CD14-positive monocyte (primary cell): ENCODE results near the gene ZNF8. TPM values are rescaled to one million over a fixed set of nuclear protein-coding genes. Genes with fewer than 3 reads are reported as not detected.
"Not testable (repeated sequence)": the region's sequence is repeated elsewhere in the genome, so short reads cannot be mapped to it uniquely, and the experiment has no call there.

Experiments
- DNase-seq, 3 donors: peaks; one replicate each; pipeline ENCODE4 v3.0.0-alpha.2; 2011 to 2022
- H2AFZ ChIP-seq: 2 replicates; pipeline ENCODE4 v1.6.0; 2012; ENCODE audit warnings: mild to moderate bottlenecking, low read depth, low read length, inconsistent platforms; ENCODE audit not compliant: insufficient read depth, poor library complexity, severe bottlenecking
- H3K27ac ChIP-seq, 2 donors: 1 replicate in 1 of 2; 2 replicates in 1 of 2; pipeline ENCODE4 v1.5.1; 2012 to 2013; ENCODE audit warnings: low read length in 2 of 2, control low read depth in 1 of 2, inconsistent platforms in 1 of 2, low read depth in 1 of 2, mild to moderate bottlenecking in 1 of 2
- H3K27me3 ChIP-seq, 2 donors: one replicate each; pipeline versions ENCODE4 v1.6.0 to v1.6.1; 2011 to 2013; ENCODE audit warnings: low read length in 2 of 2; ENCODE audit not compliant: control insufficient read depth in 2 of 2, insufficient read depth in 2 of 2
- H3K36me3 ChIP-seq, 2 donors: replicated peaks in 1 of 2; 1 replicate in 1 of 2; 2 replicates in 1 of 2; pipeline versions ENCODE4 v1.5.1 to v1.6.1; 2012 to 2013; ENCODE audit warnings: low read length in 2 of 2, control low read depth in 1 of 2, inconsistent platforms in 1 of 2, mild to moderate bottlenecking in 1 of 2; ENCODE audit not compliant: insufficient read depth in 2 of 2, control insufficient read depth in 1 of 2
- H3K4me1 ChIP-seq, 2 donors: 1 replicate in 1 of 2; 2 replicates in 1 of 2; pipeline versions ENCODE4 v1.5.1 to v1.6.1; 2012 to 2013; ENCODE audit warnings: low read length in 2 of 2, control low read depth in 1 of 2, inconsistent platforms in 1 of 2, mild to moderate bottlenecking in 1 of 2, moderate library complexity in 1 of 2; ENCODE audit not compliant: insufficient read depth in 2 of 2, control insufficient read depth in 1 of 2
- H3K4me2 ChIP-seq: replicated peaks from 2 replicates; pipeline ENCODE3; 2012; ENCODE audit warnings: low read length, moderate library complexity, mild to moderate bottlenecking; ENCODE audit not compliant: poor library complexity, severe bottlenecking; ENCODE audit errors: extremely low read depth
- H3K4me3 ChIP-seq, 3 experiments: fragments of 200-600 bp in 1 of 3; sonication (generic) in 1 of 3; replicated peaks in 1 of 3; 1 replicate in 2 of 3; 2 replicates in 1 of 3; pipeline ENCODE4 v1.5.1; 2011 to 2013; ENCODE audit warnings: low read length in 3 of 3, mild to moderate bottlenecking in 3 of 3, control low read depth in 2 of 3, low read depth in 2 of 3, inconsistent platforms in 1 of 3, moderate library complexity in 1 of 3
- H3K79me2 ChIP-seq: 2 replicates; pipeline ENCODE4 v1.6.0; 2012; ENCODE audit warnings: mild to moderate bottlenecking, control low read depth, inconsistent platforms, low read length, moderate library complexity; ENCODE audit not compliant: insufficient read depth
- H3K9ac ChIP-seq: 2 replicates; pipeline ENCODE4 v1.6.0; 2017; ENCODE audit warnings: low read length, mild to moderate bottlenecking; ENCODE audit not compliant: insufficient read depth, poor library complexity, severe bottlenecking
- H3K9me3 ChIP-seq, 2 donors: replicated peaks in 1 of 2; 1 replicate in 1 of 2; 2 replicates in 1 of 2; pipeline versions ENCODE4 v1.5.1 to v1.6.1; 2012 to 2013; ENCODE audit warnings: low read length in 2 of 2, control low read depth in 1 of 2; ENCODE audit not compliant: control insufficient read depth in 1 of 2, insufficient read depth in 1 of 2
- H4K20me1 ChIP-seq: 2 replicates; pipeline ENCODE4 v1.6.0; 2012; ENCODE audit warnings: mild to moderate bottlenecking, low read length, control low read depth, moderate library complexity; ENCODE audit not compliant: insufficient read depth
- H3K27ac Mint-ChIP-seq, 7 donors: one replicate each; pipeline ENCODE4 v1.8.0; 2020; ENCODE audit warnings: mild to moderate bottlenecking in 7 of 7, mixed read lengths in 7 of 7, moderate library complexity in 6 of 7, inconsistent platforms in 2 of 7
- H3K27me3 Mint-ChIP-seq, 3 donors: one replicate each; pipeline ENCODE4 v1.8.0; 2021 to 2022; ENCODE audit warnings: low read depth in 3 of 3, mild to moderate bottlenecking in 3 of 3, mixed read lengths in 3 of 3, moderate library complexity in 3 of 3, inconsistent platforms in 1 of 3
- H3K36me3 Mint-ChIP-seq, 2 donors: one replicate each; pipeline ENCODE4 v1.8.0; 2020; ENCODE audit warnings: mixed read lengths in 2 of 2, inconsistent platforms in 1 of 2, mild to moderate bottlenecking in 1 of 2
- H3K4me1 Mint-ChIP-seq: one replicate; pipeline ENCODE4 v1.8.0; 2020; ENCODE audit warnings: mild to moderate bottlenecking, mixed read lengths
- H3K4me3 Mint-ChIP-seq, 2 donors: one replicate each; pipeline ENCODE4 v1.8.0; 2020; ENCODE audit warnings: mild to moderate bottlenecking in 2 of 2, mixed read lengths in 2 of 2, moderate library complexity in 1 of 2
- H3K9me3 Mint-ChIP-seq, 7 donors: one replicate each; pipeline ENCODE4 v1.8.0; 2020 to 2022; ENCODE audit warnings: mixed read lengths in 7 of 7, mild to moderate bottlenecking in 6 of 7, moderate library complexity in 6 of 7, inconsistent platforms in 2 of 7
- CTCF ChIP-seq: fragments of 200-600 bp; IDR thresholded peaks from one replicate; pipeline ENCODE4 v1.8.0; 2022; ENCODE audit warnings: antibody characterized with exemption, mild to moderate bottlenecking
- WGBS: methylation state at CpG from one replicate; pipeline ENCODE4 v1.1.5; 2013; ENCODE audit warnings: missing lambda C conversion rate; ENCODE audit not compliant: insufficient coverage; 5-methylcytosine and 5-hydroxymethylcytosine counted together
- intact Hi-C, 2 donors: fragments of 100-400 bp; cut with micrococcal nuclease; formaldehyde crosslinking; loops; one replicate each; pipeline versions ENCODE4 v1.15.0 to v1.15.1; 2023
- polyA plus RNA-seq, 3 donors: library from polyadenylated mRNA; depleted of rRNA in 1 of 3; unstranded in 2 of 3; stranded (reverse) in 1 of 3; fragments of 300-500 nt in 2 of 3; fragments of >200 nt in 1 of 3; fragmentation: Illumina TruSeq in 2 of 3; gene quantifications; 1 replicate in 2 of 3; 2 replicates in 1 of 3; pipeline ENCODE4 v1.2.3, GENCODE V29; 2012 to 2021

Gene ZNF8
- polyA plus RNA-seq, 3 donors = 0.05 to 2.4 (median 0.25) TPM

GRCh38 chr19:58345558-58345957 is 66.8 kb downstream of the ZNF8 start:
- 93% methylated on average over 2 of the region's 5 CpGs for WGBS
- H3K9me3 ChIP-seq = no peaks in the 10 kb centered on the region
- TF ChIP-seq CTCF = no peak
- H3K4me1 ChIP-seq = peaks cover 16 to 31% of the 10 kb centered on the region in 2 donors
- Mint-ChIP-seq H3K4me1 (peaks cover 28% of the 10 kb centered on the region), H3K27ac (peak overlapping the region in 1 of 7 donors; percentile 11), H3K4me3 (peak overlapping the region in 1 of 2 donors; percentile 36), H3K27me3 (peaks cover 10 to 29% (median 14%) of the 10 kb centered on the region in 3 donors), H3K9me3 (peaks cover 0 to 10% (median 0%) of the 10 kb centered on the region in 7 donors), H3K36me3 (peaks cover 14 to 16% of the 10 kb centered on the region in 2 donors)
- no peaks in the 10 kb centered on the region for H3K79me2 ChIP-seq
- no peak overlapping the region for H3K4me2 ChIP-seq
- intact Hi-C loops = no loop called here
- no peaks in the 10 kb centered on the region for H4K20me1 ChIP-seq
- no peak overlapping the region for H2AFZ ChIP-seq
- H3K4me3 ChIP-seq = no peak overlapping the region
- no peak for DNase-seq
- no peaks in the 10 kb centered on the region for H3K36me3 ChIP-seq
- H3K27me3 ChIP-seq = peaks cover 0 to 26% of the 10 kb centered on the region in 2 donors
- no peak overlapping the region for H3K9ac ChIP-seq
- H3K27ac ChIP-seq = no peak overlapping the region

DNA sequence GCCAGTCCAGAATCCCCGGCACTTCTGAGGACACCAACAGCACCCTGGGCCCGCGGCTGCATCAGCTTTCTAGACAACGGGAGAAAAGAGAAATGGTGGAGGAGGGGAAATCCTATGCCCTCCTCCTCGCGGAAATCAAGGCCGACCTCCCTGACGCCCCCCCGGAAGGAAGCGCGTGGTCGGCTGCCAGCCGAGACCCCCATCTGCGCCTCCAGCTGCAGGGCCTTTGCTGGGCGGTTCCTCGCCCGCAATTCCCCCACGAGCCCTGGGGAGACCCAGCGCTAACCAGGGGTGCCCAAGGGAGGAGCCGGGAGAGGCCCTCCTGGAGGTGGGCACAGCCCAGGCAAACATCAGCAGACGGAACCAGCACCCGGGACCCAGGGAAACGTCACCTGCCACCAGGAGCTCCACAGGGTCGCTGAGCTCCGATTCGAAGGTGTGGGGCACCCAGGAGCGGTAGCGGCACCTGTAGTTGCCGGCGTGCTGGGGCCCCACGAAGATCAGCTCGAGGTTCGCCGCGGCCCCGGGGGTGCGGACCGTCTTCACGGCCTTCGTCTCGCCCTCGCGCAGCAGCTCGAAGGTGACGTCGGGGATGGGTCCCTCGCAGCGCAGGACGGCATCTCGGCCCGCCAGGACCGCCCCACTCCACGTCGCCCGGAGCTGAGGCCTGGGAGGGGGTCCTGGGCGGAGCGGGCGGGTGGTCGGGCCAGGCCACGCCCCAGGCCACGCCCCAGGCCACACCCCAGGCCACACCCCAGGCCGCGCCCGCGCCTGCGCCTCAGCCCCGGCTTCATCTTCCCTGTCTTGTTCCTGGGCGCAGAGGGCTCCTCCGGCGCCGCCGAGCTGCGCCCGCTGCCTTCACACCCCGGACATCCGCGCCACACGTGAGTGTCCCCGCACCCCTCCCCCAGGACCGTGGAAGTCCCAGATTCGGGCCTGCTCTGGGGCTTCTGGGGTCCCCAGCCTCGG is 68.5 kb downstream of the ZNF8 start:
- Mint-ChIP-seq H3K36me3 (peaks cover 13 to 24% of the 10 kb centered on the region in 2 donors), H3K9me3 (peaks cover 0 to 16% (median 4%) of the 10 kb centered on the region in 7 donors), H3K4me3 (peak overlapping the region; percentile 93 to 98), H3K27ac (peak overlapping the region; percentile 55 to 88 (median 84)), H3K27me3 (peaks cover 7 to 39% (median 16%) of the 10 kb centered on the region in 3 donors), H3K4me1 (peaks cover 30% of the 10 kb centered on the region)
- peak overlapping the region in 1 of 2 donors; percentile 75 for H3K27ac ChIP-seq
- H3K9ac ChIP-seq = peak overlapping the region; percentile 70
- intact Hi-C loops = no loop called here
- peak overlapping the region; percentile 94 for H2AFZ ChIP-seq
- H4K20me1 ChIP-seq = no peaks in the 10 kb centered on the region
- H3K79me2 ChIP-seq = no peaks in the 10 kb centered on the region
- TF ChIP-seq CTCF = no peak
- H3K4me3 ChIP-seq = peak overlapping the region; percentile 62 to 89 (median 73)
- peaks cover 16 to 31% of the 10 kb centered on the region in 2 donors for H3K4me1 ChIP-seq
- peak; percentile 47 to 57 (median 47) for DNase-seq
- H3K27me3 ChIP-seq = peaks cover 0 to 26% of the 10 kb centered on the region in 2 donors
- H3K9me3 ChIP-seq = no peaks in the 10 kb centered on the region
- H3K4me2 ChIP-seq = peak overlapping the region; percentile 98
- WGBS = under 1% methylated on average over 76 of the region's 82 CpGs
- peaks cover 0 to 5% of the 10 kb centered on the region in 2 donors for H3K36me3 ChIP-seq

GRCh38 chr19:58348080-58348479 is 69.3 kb downstream of the ZNF8 start:
- peaks cover 0 to 13% (median 4%) of the 10 kb centered on the region in 7 donors for H3K9me3 Mint-ChIP-seq
- H4K20me1 ChIP-seq, H3K36me3 ChIP-seq, intact Hi-C loops, DNase-seq, H3K9me3 ChIP-seq, H3K79me2 ChIP-seq: not testable (repeated sequence)
- H3K9ac ChIP-seq = peak overlapping the region; percentile 70
- H3K4me1 Mint-ChIP-seq = peaks cover 30% of the 10 kb centered on the region
- WGBS = 31% methylated on average over 2 of the region's 12 CpGs
- peak overlapping the region; percentile 98 for H3K4me2 ChIP-seq
- peaks cover 0 to 26% of the 10 kb centered on the region in 2 donors for H3K27me3 ChIP-seq
- peak overlapping the region; percentile 62 to 89 (median 73) for H3K4me3 ChIP-seq
- peak overlapping the region; percentile 93 to 98 for H3K4me3 Mint-ChIP-seq
- H3K4me1 ChIP-seq = peaks cover 16 to 31% of the 10 kb centered on the region in 2 donors
- peak overlapping the region in 1 of 2 donors; percentile 75 for H3K27ac ChIP-seq
- H2AFZ ChIP-seq = peak overlapping the region; percentile 94
- peaks cover 7 to 39% (median 16%) of the 10 kb centered on the region in 3 donors for H3K27me3 Mint-ChIP-seq
- peaks cover 13 to 18% of the 10 kb centered on the region in 2 donors for H3K36me3 Mint-ChIP-seq
- peak overlapping the region in 6 of 7 donors; percentile 55 to 88 (median 84) for H3K27ac Mint-ChIP-seq
